ENCODE results near the gene WDFY3.

DNA sequence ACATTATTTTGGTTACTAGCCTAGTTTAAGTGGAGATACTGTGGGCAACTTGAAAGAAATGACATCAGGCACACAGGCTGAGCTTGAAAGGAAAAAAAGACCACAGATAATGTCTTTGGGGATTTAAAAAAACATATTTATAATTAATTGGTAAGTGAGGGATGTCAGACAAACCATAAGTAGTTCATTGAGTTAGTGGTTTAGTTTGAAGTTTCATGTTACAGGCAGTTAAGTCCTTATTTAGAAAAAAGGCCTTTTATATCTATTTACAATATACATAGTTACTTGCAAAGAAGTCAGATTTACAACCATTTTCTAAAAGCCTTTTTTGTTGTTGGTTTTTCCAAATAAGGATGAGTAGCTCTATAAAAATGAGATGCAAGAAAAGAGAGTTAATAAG lies 294.3 kb downstream of the WDFY3 start:
- no peak for TF ChIP-seq CTCF (IDR thresholded peaks at IDR 0.05; ENCODE audit: insufficient read depth, low read depth, low read length)
- TF ChIP-seq EZH2 (IDR thresholded peaks at IDR 0.05; ENCODE audit: insufficient read depth, low read length), result no peak
